H1 (cell line): ENCODE data around the gene CENPP. TPM values are rescaled to one million over a fixed set of nuclear protein-coding genes. Genes with fewer than 3 reads are reported as not detected.

ENCODE experiments used
- CTCF ChIA-PET: fragments of 300-600 bp; sonication (Branson Sonifier 250); formaldehyde crosslinking; loops from one replicate; lab custom pipeline; 2021; ENCODE audit not compliant: partially characterized antibody; lab: Charles Lee
- POLR2A ChIA-PET: fragments of 300-600 bp; sonication (Branson Sonifier 250); formaldehyde crosslinking; loops from one replicate; lab custom pipeline; 2021; ENCODE audit warnings: inconsistent platforms; ENCODE audit not compliant: partially characterized antibody; lab: Charles Lee
- DNase-seq, 2 experiments: peaks; one replicate each; pipeline versions ENCODE4 v3.0.0 to v3.0.0-alpha.2; 2010 to 2022; ENCODE audit warnings: low spot score in 2 of 2, low read depth in 1 of 2, mixed read lengths in 1 of 2
- FAIRE-seq: peaks from 2 replicates; lab custom pipeline; 2011; peaks lifted over from hg19 to GRCh38; lab: Jason Lieb, UNC
- H2AFZ ChIP-seq: 2 replicates; pipeline ENCODE4 v1.8.1; 2012; ENCODE audit warnings: low read length, inconsistent platforms
- H2AK5ac ChIP-seq: 2 replicates; pipeline ENCODE4 v1.6.1; 2013; ENCODE audit warnings: low read depth, low read length
- H2BK120ac ChIP-seq: replicated peaks from 2 replicates; pipeline ENCODE3; 2013; ENCODE audit warnings: low read depth, low read length, inconsistent platforms
- H2BK12ac ChIP-seq: 2 replicates; pipeline ENCODE4 v1.6.1; 2013; ENCODE audit warnings: low read depth, low read length
- H2BK15ac ChIP-seq: 2 replicates; pipeline ENCODE4 v1.6.1; 2013; ENCODE audit warnings: low read length
- H2BK20ac ChIP-seq: 2 replicates; pipeline ENCODE4 v1.6.1; 2013; ENCODE audit warnings: low read length
- H2BK5ac ChIP-seq: 2 replicates; pipeline ENCODE4 v1.6.1; 2013; ENCODE audit warnings: low read depth, low read length
- H3K14ac ChIP-seq: 2 replicates; pipeline ENCODE4 v1.6.1; 2013; ENCODE audit warnings: inconsistent platforms; ENCODE audit not compliant: insufficient read length
- H3K18ac ChIP-seq: 2 replicates; pipeline ENCODE4 v1.6.1; 2013; ENCODE audit warnings: low read length; ENCODE audit errors: extremely low read depth
- H3K23ac ChIP-seq: 2 replicates; pipeline ENCODE4 v1.6.1; 2013; ENCODE audit warnings: inconsistent platforms; ENCODE audit not compliant: insufficient read length
- H3K23me2 ChIP-seq: 2 replicates; pipeline ENCODE4 v1.6.1; 2013; ENCODE audit warnings: low read depth, low read length
- H3K27ac ChIP-seq: 2 replicates; pipeline ENCODE4 v1.6.1; 2011; ENCODE audit warnings: low read depth, low read length, inconsistent platforms
- H3K27me3 ChIP-seq, 4 experiments: replicated peaks in 1 of 4; 1 replicate in 1 of 4; 2 replicates in 3 of 4; pipeline versions ENCODE4 v1.6.1 to v1.8.1; 2011 to 2013; ENCODE audit warnings: low read length in 3 of 4, mild to moderate bottlenecking in 3 of 4, inconsistent platforms in 2 of 4, mixed read lengths in 2 of 4, moderate library complexity in 1 of 4; ENCODE audit not compliant: control insufficient read depth in 3 of 4, insufficient read depth in 3 of 4; ENCODE audit errors: extremely low read depth in 1 of 4
- H3K36me3 ChIP-seq, 4 experiments: 2 replicates each; pipeline versions ENCODE4 v1.6.1 to v1.8.1; 2011 to 2013; ENCODE audit warnings: mild to moderate bottlenecking in 4 of 4, low read length in 3 of 4, moderate library complexity in 2 of 4, control low read depth in 1 of 4, inconsistent platforms in 1 of 4; ENCODE audit not compliant: insufficient read depth in 4 of 4, control insufficient read depth in 2 of 4
- H3K4ac ChIP-seq: replicated peaks from 2 replicates; pipeline ENCODE3; 2013; ENCODE audit warnings: low read length, low read depth, mixed read lengths, inconsistent platforms; ENCODE audit not compliant: insufficient read length
- H3K4me1 ChIP-seq, 4 experiments: replicated peaks in 1 of 4; 1 replicate in 1 of 4; 2 replicates in 3 of 4; pipeline versions ENCODE4 v1.6.1 to v1.8.1; 2011 to 2013; ENCODE audit warnings: low read length in 3 of 4, inconsistent platforms in 2 of 4, mixed read lengths in 1 of 4; ENCODE audit not compliant: insufficient read depth in 4 of 4, control insufficient read depth in 3 of 4
- H3K4me2 ChIP-seq, 2 experiments: 2 replicates each; pipeline versions ENCODE4 v1.6.1 to v1.8.1; 2011 to 2013; ENCODE audit warnings: low read depth in 2 of 2, low read length in 2 of 2, control low read depth in 1 of 2, inconsistent platforms in 1 of 2, mild to moderate bottlenecking in 1 of 2; ENCODE audit not compliant: insufficient read depth in 1 of 2
- H3K4me3 ChIP-seq, 4 experiments: fragments of 200-600, 300-600 bp in 1 of 4; sonication (generic), shearing (Covaris generic), sonication (Bioruptor Twin) in 1 of 4; 2 replicates each; pipeline versions ENCODE4 v1.5.1 to v1.8.1; 2011 to 2016; ENCODE audit warnings: low read length in 4 of 4, low read depth in 3 of 4, control low read depth in 2 of 4, inconsistent platforms in 2 of 4, mild to moderate bottlenecking in 2 of 4, mixed read lengths in 1 of 4, moderate library complexity in 1 of 4; ENCODE audit not compliant: insufficient read depth in 2 of 4; ENCODE audit errors: extremely low read depth in 1 of 4
- H3K56ac ChIP-seq: replicated peaks from 2 replicates; pipeline ENCODE3; 2013; ENCODE audit warnings: low read depth, mild to moderate bottlenecking, mixed read lengths, low read length, inconsistent platforms; ENCODE audit not compliant: insufficient read length
- H3K79me1 ChIP-seq: 2 replicates; pipeline ENCODE4 v1.6.1; 2013; ENCODE audit warnings: low read depth, low read length, control low read depth
- H3K79me2 ChIP-seq, 2 experiments: 2 replicates each; pipeline versions ENCODE4 v1.6.1 to v1.8.1; 2012 to 2013; ENCODE audit warnings: low read length in 2 of 2, mild to moderate bottlenecking in 2 of 2, inconsistent platforms in 1 of 2; ENCODE audit not compliant: insufficient read depth in 2 of 2, control insufficient read depth in 1 of 2
- H3K9ac ChIP-seq, 4 experiments: replicated peaks in 1 of 4; 1 replicate in 1 of 4; 2 replicates in 3 of 4; pipeline versions ENCODE4 v1.6.1 to v1.8.1; 2011 to 2013; ENCODE audit warnings: low read depth in 3 of 4, low read length in 3 of 4, control low read depth in 2 of 4, mild to moderate bottlenecking in 2 of 4, moderate library complexity in 2 of 4, inconsistent platforms in 1 of 4; ENCODE audit errors: extremely low read depth in 1 of 4
- H3K9me3 ChIP-seq, 2 experiments: 2 replicates each; pipeline versions ENCODE4 v1.6.1 to v1.8.1; 2012 to 2013; ENCODE audit warnings: mild to moderate bottlenecking in 2 of 2, moderate library complexity in 2 of 2, control low read depth in 1 of 2, inconsistent platforms in 1 of 2, low read depth in 1 of 2, low read length in 1 of 2, mixed read lengths in 1 of 2; ENCODE audit not compliant: insufficient read depth in 2 of 2
- H4K20me1 ChIP-seq, 2 experiments: replicated peaks in 1 of 2; 2 replicates each; pipeline versions ENCODE3 to v1.8.1; 2011 to 2013; ENCODE audit warnings: inconsistent platforms in 2 of 2, low read length in 2 of 2, mild to moderate bottlenecking in 1 of 2; ENCODE audit not compliant: insufficient read depth in 2 of 2, control insufficient read depth in 1 of 2
- H4K5ac ChIP-seq: 2 replicates; pipeline ENCODE4 v1.6.1; 2013; ENCODE audit warnings: low read length, low read depth, mixed read lengths, inconsistent platforms; ENCODE audit not compliant: insufficient read length
- H4K8ac ChIP-seq: 2 replicates; pipeline ENCODE4 v1.8.0; 2013; ENCODE audit warnings: mild to moderate bottlenecking, moderate library complexity, low read length, inconsistent platforms; ENCODE audit not compliant: insufficient read depth; ENCODE audit errors: extremely low read depth
- H4K91ac ChIP-seq: replicated peaks from 2 replicates; pipeline ENCODE3; 2013; ENCODE audit warnings: low read length, mixed read lengths, inconsistent platforms; ENCODE audit not compliant: insufficient read length
- ASH2L ChIP-seq: fragments of 200-600, 300-600 bp; sonication (generic); IDR thresholded peaks from one replicate; pipeline ENCODE4 v1.7.1; 2017; ENCODE audit warnings: low read length
- RAD21 ChIP-seq, 2 experiments: IDR thresholded peaks in 1 of 2; conservative IDR thresholded peaks in 1 of 2; 2 replicates each; pipeline ENCODE4 v1.6.1; 2011; ENCODE audit warnings: low read depth in 2 of 2, low read length in 2 of 2, improper control_type of control experiment in 1 of 2, inconsistent platforms in 1 of 2, mild to moderate bottlenecking in 1 of 2, moderate library complexity in 1 of 2
- RFX5 ChIP-seq: IDR thresholded peaks from 2 replicates; pipeline ENCODE4 v1.6.1; 2011; ENCODE audit warnings: low read depth, low read length, improper control_type of control experiment, borderline replicate concordance
- WGBS, 2 experiments: shearing (Covaris generic) in 1 of 2; methylation state at CpG; one replicate each; pipeline versions ENCODE4 v1.1.6 to v1.1.7; 2013 to 2015; ENCODE audit warnings: low lambda C conversion rate in 2 of 2, mixed read lengths in 2 of 2, inconsistent platforms in 1 of 2, low coverage in 1 of 2, missing lambda C conversion rate in 1 of 2; ENCODE audit not compliant: insufficient replicate concordance in 2 of 2, insufficient coverage in 1 of 2, insufficient read length in 1 of 2; ENCODE audit errors: extremely low coverage in 1 of 2, missing lambda C conversion rate in 1 of 2; 5-methylcytosine and 5-hydroxymethylcytosine counted together
- polyA plus RNA-seq, 7 experiments: library from polyadenylated mRNA; depleted of rRNA in 3 of 7; stranded (reverse) in 5 of 7; unstranded in 2 of 7; fragments of >200 nt in 5 of 7; fragments of 200-250 nt in 2 of 7; gene quantifications; 1 replicate in 5 of 7; 2 replicates in 1 of 7; 4 replicates in 1 of 7; pipeline versions ENCODE4 v1.2.1 to v1.2.3, GENCODE V29; 2011 to 2013; ENCODE audit warnings: missing spikeins in 2 of 7, mixed read lengths in 2 of 7
- total RNA-seq: library from RNA; stranded (reverse); fragmentation: NEBNext Ultra II Directional; extraction: Animal tissue kit (Norgen Biotek cat#: 25700); gene quantifications from 2 replicates; pipeline ENCODE4 v1.2.1, GENCODE V29; 2021
- TF ChIP-seq, protein P1 (sequence below): IDR thresholded peaks from 2 replicates; pipeline ENCODE4 v1.6.1; 2012; ENCODE audit warnings: inconsistent platforms

The CENPP gene
- total and polyA plus RNA-seq, 2 of the 8 experiments (the other 6 are each of a cell fraction or from before 2014, with no cell fraction given), result 2.7 to 10.8 TPM

DNA sequence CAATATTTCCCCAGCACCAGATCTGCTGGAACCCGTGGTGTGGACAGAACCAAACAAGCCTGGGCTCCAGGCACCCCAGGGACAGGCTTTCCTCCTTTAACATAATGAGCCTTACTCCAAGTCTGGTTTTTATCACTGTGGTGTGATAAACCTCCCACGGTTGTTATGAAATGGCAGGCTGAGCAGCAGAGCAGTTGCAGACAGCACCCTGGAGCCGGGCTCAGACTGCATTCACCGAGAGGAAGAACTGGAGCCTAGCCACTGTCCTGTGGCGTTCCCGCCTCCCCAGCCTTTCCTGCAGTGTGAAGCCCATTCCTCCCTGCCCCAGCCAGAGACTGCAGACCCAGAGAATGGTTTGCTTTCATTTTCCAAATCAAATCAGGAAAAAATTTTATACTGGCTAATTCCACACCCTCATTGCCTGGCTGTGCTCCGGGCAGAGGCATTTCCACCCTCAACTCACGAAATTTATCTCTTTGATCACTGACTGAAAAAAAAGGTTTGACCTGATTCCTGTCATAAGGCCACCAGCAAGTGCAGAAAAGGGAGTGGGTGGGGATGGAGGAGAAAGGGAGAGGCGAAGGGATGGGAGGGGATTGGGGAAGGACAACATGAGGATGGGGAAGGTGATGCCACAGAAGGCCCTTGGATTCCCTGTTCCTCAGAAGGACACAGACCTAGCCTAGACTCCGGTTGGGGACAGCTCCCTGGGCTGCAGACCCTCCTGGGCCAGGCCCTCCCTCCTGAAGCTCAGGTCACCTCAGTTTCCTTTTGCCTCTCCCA is 325.3 kb downstream of the CENPP start:
- Histone ChIP-seq H3K27ac (no peak overlapping the region), H2BK120ac (no peak overlapping the region), H3K56ac (no peak overlapping the region), H4K8ac (no peak overlapping the region), H3K4me2 (no peak overlapping the region), H3K27me3 (no peaks in the 10 kb centered on the region), H2BK20ac (no peak overlapping the region), H3K14ac (no peak overlapping the region), H3K4ac (no peak overlapping the region), H3K9ac (no peak overlapping the region), H3K79me1 (no peaks in the 10 kb centered on the region; the same call in 1 of the 2 replicates), H3K9me3 (no peaks in the 10 kb centered on the region), H3K36me3 (peaks cover 0 to 17% (median 3%) of the 10 kb centered on the region in 4 experiments; a peak in 4 of 8 replicates), H3K79me2 (no peaks in the 10 kb centered on the region), H3K23me2 (no peaks in the 10 kb centered on the region), H4K20me1 (peaks cover 5 to 6% of the 10 kb centered on the region in 2 experiments), H2BK5ac (no peak overlapping the region), H2BK12ac (no peak overlapping the region), H4K5ac (no peak overlapping the region), H3K23ac (no peak overlapping the region), H2AFZ (no peak overlapping the region), H2BK15ac (no peak overlapping the region), H3K4me1 (no peaks in the 10 kb centered on the region), H4K91ac (no peak overlapping the region), H3K4me3 (no peak overlapping the region), H3K18ac (no peak overlapping the region), H2AK5ac (no peak overlapping the region)
- WGBS, 2 experiments, result 89% methylated on average over 10 of the region's 10 CpGs; no CpG with 5 or more reads in 1 of the 2 experiments
- DNase-seq (no peak), FAIRE-seq (no peak)
- ChIA-PET CTCF (interaction anchor here (1.0 to 1.6 kb wide), 4 partner anchors 9 to 96 kb away, joined by 3 to 4 read pairs (median 3); no protein-coding TSS in a partner anchor), POLR2A (interaction anchor here (1.0 kb wide), 1 partner anchor 110 kb away, joined by 3 read pairs; no protein-coding TSS in a partner anchor)
- TF ChIP-seq RFX5 (no peak), ASH2L (no peak), RAD21 (IDR thresholded peaks at IDR 0.05 in 1 of 2, conservative IDR thresholded peaks at IDR 0.05 in 1 of 2; ENCODE audit: low read depth in 2 of 2, low read length in 2 of 2) (no peak)
- TF ChIP-seq, protein P1, sequence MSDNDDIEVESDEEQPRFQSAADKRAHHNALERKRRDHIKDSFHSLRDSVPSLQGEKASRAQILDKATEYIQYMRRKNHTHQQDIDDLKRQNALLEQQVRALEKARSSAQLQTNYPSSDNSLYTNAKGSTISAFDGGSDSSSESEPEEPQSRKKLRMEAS, result no peak
